ENCODE data around the gene NUDT15. TPM values are rescaled to one million over a fixed set of nuclear protein-coding genes. Genes with fewer than 3 reads are reported as not detected.
"Not testable (repeated sequence)": the region's sequence is repeated elsewhere in the genome, so short reads cannot be mapped to it uniquely, and the experiment has no call there.

The NUDT15 gene
- total RNA-seq, 2 donors from 2014 or later = 20.1 to 28.1 TPM

- H3K36me3 Mint-ChIP-seq (ENCODE audit: low read depth) = no peaks in the 10 kb centered on the region
- H3K27ac Mint-ChIP-seq = no peak overlapping the region
- no peaks in the 10 kb centered on the region for H3K27me3 Mint-ChIP-seq
- ATAC-seq (replicated peaks) = no peak
- H3K9me3 Mint-ChIP-seq = no peaks in the 10 kb centered on the region
- H3K4me3 Mint-ChIP-seq = no peak overlapping the region
- no peaks in the 10 kb centered on the region for H3K4me1 Mint-ChIP-seq
Observed at GRCh38 chr13:48014359-48014758, 23.2 kb upstream of the NUDT15 start.

- ATAC-seq (replicated peaks) = no peak
- no peaks in the 10 kb centered on the region for H3K27me3 Mint-ChIP-seq
- H3K36me3 Mint-ChIP-seq (ENCODE audit: low read depth) = no peaks in the 10 kb centered on the region
- no peaks in the 10 kb centered on the region for H3K9me3 Mint-ChIP-seq
- no peaks in the 10 kb centered on the region for H3K4me1 Mint-ChIP-seq
- no peak overlapping the region for H3K27ac Mint-ChIP-seq
- no peak overlapping the region for H3K4me3 Mint-ChIP-seq
Observed at GRCh38 chr13:48018637-48019036, 18.9 kb upstream of the NUDT15 start.

GRCh38 chr13:48019796-48020195 is 17.7 kb upstream of the NUDT15 start:
- H3K27ac Mint-ChIP-seq = no peak overlapping the region
- H3K4me3 Mint-ChIP-seq = no peak overlapping the region
- H3K36me3 Mint-ChIP-seq (ENCODE audit: low read depth) = no peaks in the 10 kb centered on the region
- H3K27me3 Mint-ChIP-seq = no peaks in the 10 kb centered on the region
- no peaks in the 10 kb centered on the region for H3K4me1 Mint-ChIP-seq
- no peak for ATAC-seq (replicated peaks)
- no peaks in the 10 kb centered on the region for H3K9me3 Mint-ChIP-seq

GRCh38 chr13:48028066-48028465 is 9.5 kb upstream of the NUDT15 start:
- peaks cover 15% of the 10 kb centered on the region for H3K36me3 Mint-ChIP-seq (ENCODE audit: low read depth)
- H3K9me3 Mint-ChIP-seq = no peaks in the 10 kb centered on the region
- no peak overlapping the region for H3K27ac Mint-ChIP-seq
- ATAC-seq (replicated peaks) = no peak
- H3K4me3 Mint-ChIP-seq = no peak overlapping the region
- H3K27me3 Mint-ChIP-seq = no peaks in the 10 kb centered on the region
- H3K4me1 Mint-ChIP-seq = peaks cover 9% of the 10 kb centered on the region

- H3K4me1 Mint-ChIP-seq = peaks cover 14% of the 10 kb centered on the region
- peak overlapping the region; percentile 29 for H3K27ac Mint-ChIP-seq
- no peak overlapping the region for H3K4me3 Mint-ChIP-seq
- no peaks in the 10 kb centered on the region for H3K9me3 Mint-ChIP-seq
- peaks cover 22% of the 10 kb centered on the region for H3K36me3 Mint-ChIP-seq (ENCODE audit: low read depth)
- peak; percentile 84 for ATAC-seq (replicated peaks)
- no peaks in the 10 kb centered on the region for H3K27me3 Mint-ChIP-seq
Observed at GRCh38 chr13:48029859-48030258, 7.7 kb upstream of the NUDT15 start.

- peaks cover 23% of the 10 kb centered on the region for H3K4me1 Mint-ChIP-seq
- peak overlapping the region; percentile 96 for H3K27ac Mint-ChIP-seq
- H3K4me3 Mint-ChIP-seq = peak overlapping the region; percentile 99
- H3K36me3 Mint-ChIP-seq (ENCODE audit: low read depth) = peaks cover 49% of the 10 kb centered on the region
- H3K9me3 Mint-ChIP-seq = no peaks in the 10 kb centered on the region
- no peaks in the 10 kb centered on the region for H3K27me3 Mint-ChIP-seq
- no peak for ATAC-seq (replicated peaks)
Observed at GRCh38 chr13:48038761-48039160, 1.2 kb downstream of the NUDT15 start.

GRCh38 chr13:48040049-48040448 is 2.5 kb downstream of the NUDT15 start:
- Mint-ChIP-seq H3K4me3 (peak overlapping the region; percentile 99), H3K4me1 (peaks cover 21% of the 10 kb centered on the region), H3K9me3 (no peaks in the 10 kb centered on the region), H3K27me3 (no peaks in the 10 kb centered on the region), H3K27ac (no peak overlapping the region), H3K36me3 (ENCODE audit: low read depth) (peaks cover 42% of the 10 kb centered on the region)
- ATAC-seq (replicated peaks) = no peak

- Mint-ChIP-seq H3K27ac (peak overlapping the region; percentile 26), H3K4me3 (no peak overlapping the region), H3K27me3 (no peaks in the 10 kb centered on the region), H3K9me3 (no peaks in the 10 kb centered on the region), H3K36me3 (ENCODE audit: low read depth) (peaks cover 44% of the 10 kb centered on the region), H3K4me1 (peaks cover 21% of the 10 kb centered on the region)
- ATAC-seq (replicated peaks) = no peak
Observed at GRCh38 chr13:48040896-48041295, 3.4 kb downstream of the NUDT15 start.

- no peaks in the 10 kb centered on the region for H3K27me3 Mint-ChIP-seq
- peak overlapping the region; percentile 88 for H3K27ac Mint-ChIP-seq
- H3K9me3 Mint-ChIP-seq = no peaks in the 10 kb centered on the region
- H3K4me1 Mint-ChIP-seq = peaks cover 21% of the 10 kb centered on the region
- peaks cover 51% of the 10 kb centered on the region for H3K36me3 Mint-ChIP-seq (ENCODE audit: low read depth)
- ATAC-seq (replicated peaks) = no peak
- peak overlapping the region; percentile 63 for H3K4me3 Mint-ChIP-seq
Observed at GRCh38 chr13:48042894-48043293, 5.4 kb downstream of the NUDT15 start.

- peak; percentile 86 for ATAC-seq (replicated peaks)
- Mint-ChIP-seq H3K4me1 (peaks cover 17% of the 10 kb centered on the region), H3K27me3 (no peaks in the 10 kb centered on the region), H3K27ac (peak overlapping the region; percentile 88), H3K9me3 (no peaks in the 10 kb centered on the region), H3K36me3 (ENCODE audit: low read depth) (peaks cover 57% of the 10 kb centered on the region), H3K4me3 (peak overlapping the region; percentile 63)
Observed at GRCh38 chr13:48043789-48044503, 6.4 kb downstream of the NUDT15 start.

GRCh38 chr13:48050550-48050949 is 13.0 kb downstream of the NUDT15 start:
- no peaks in the 10 kb centered on the region for H3K9me3 Mint-ChIP-seq
- peaks cover 88% of the 10 kb centered on the region for H3K36me3 Mint-ChIP-seq (ENCODE audit: low read depth)
- no peak overlapping the region for H3K4me3 Mint-ChIP-seq
- no peak for ATAC-seq (replicated peaks)
- no peak overlapping the region for H3K27ac Mint-ChIP-seq
- H3K4me1 Mint-ChIP-seq = peaks cover 2% of the 10 kb centered on the region
- no peaks in the 10 kb centered on the region for H3K27me3 Mint-ChIP-seq

- Mint-ChIP-seq H3K36me3 (ENCODE audit: low read depth) (peaks cover 79% of the 10 kb centered on the region), H3K9me3 (no peaks in the 10 kb centered on the region), H3K4me3 (no peak overlapping the region), H3K27me3 (no peaks in the 10 kb centered on the region), H3K27ac (no peak overlapping the region), H3K4me1 (peaks cover 20% of the 10 kb centered on the region)
- ATAC-seq (replicated peaks) = no peak
Observed at GRCh38 chr13:48054601-48055000, 17.1 kb downstream of the NUDT15 start.

- Mint-ChIP-seq H3K27me3 (no peaks in the 10 kb centered on the region), H3K4me3 (peak overlapping the region; percentile 15), H3K27ac (peak overlapping the region; percentile 75), H3K36me3 (ENCODE audit: low read depth) (peaks cover 68% of the 10 kb centered on the region), H3K9me3 (no peaks in the 10 kb centered on the region), H3K4me1 (peaks cover 20% of the 10 kb centered on the region)
- ATAC-seq (replicated peaks) = peak; percentile 70
Observed at GRCh38 chr13:48055712-48056111, 18.2 kb downstream of the NUDT15 start.

- H3K36me3 Mint-ChIP-seq (ENCODE audit: low read depth) = peaks cover 52% of the 10 kb centered on the region
- ATAC-seq (replicated peaks); H3K9me3 Mint-ChIP-seq; H3K27me3 Mint-ChIP-seq; H3K4me3 Mint-ChIP-seq: not testable (repeated sequence)
- H3K27ac Mint-ChIP-seq = peak overlapping the region; percentile 75
- peaks cover 20% of the 10 kb centered on the region for H3K4me1 Mint-ChIP-seq
Observed at GRCh38 chr13:48058536-48058935, 21.0 kb downstream of the NUDT15 start.

GRCh38 chr13:48059951-48060350 is 22.4 kb downstream of the NUDT15 start:
- Mint-ChIP-seq H3K36me3 (ENCODE audit: low read depth) (peaks cover 40% of the 10 kb centered on the region), H3K27ac (peak overlapping the region; percentile 75)
- not testable (repeated sequence) for H3K9me3 Mint-ChIP-seq

More at GRCh38 chr13:48059951-48060350, 22.4 kb downstream of the NUDT15 start:
- not testable (repeated sequence) for ATAC-seq (replicated peaks); H3K4me3 Mint-ChIP-seq; H3K27me3 Mint-ChIP-seq
- H3K4me1 Mint-ChIP-seq = peaks cover 20% of the 10 kb centered on the region
